Adrenal gland (tissue), 5 donors: ENCODE measurements around the gene RPP30.

Source experiments
- POLR2A ChIP-seq, 2 donors: fragments of 450-650 bp; IDR thresholded peaks; one replicate each; pipeline ENCODE4 v1.6.1; 2017; ENCODE audit warnings: antibody characterized with exemption in 2 of 2, mild to moderate bottlenecking in 2 of 2, moderate library complexity in 1 of 2
- TF ChIP-seq, protein P1 (sequence below), 6 experiments: fragments of 450-650 bp in 4 of 6; fragments of 200-600 bp in 2 of 6; sonication (generic) in 1 of 6; IDR thresholded peaks; 1 replicate in 5 of 6; 2 replicates in 1 of 6; pipeline versions ENCODE4 v1.5.1 to v1.8.0; 2016 to 2021; ENCODE audit warnings: antibody characterized with exemption in 6 of 6, mild to moderate bottlenecking in 2 of 6, moderate library complexity in 1 of 6
- donor health status: DM: no; HTN: no; CAD: no.

DNA sequence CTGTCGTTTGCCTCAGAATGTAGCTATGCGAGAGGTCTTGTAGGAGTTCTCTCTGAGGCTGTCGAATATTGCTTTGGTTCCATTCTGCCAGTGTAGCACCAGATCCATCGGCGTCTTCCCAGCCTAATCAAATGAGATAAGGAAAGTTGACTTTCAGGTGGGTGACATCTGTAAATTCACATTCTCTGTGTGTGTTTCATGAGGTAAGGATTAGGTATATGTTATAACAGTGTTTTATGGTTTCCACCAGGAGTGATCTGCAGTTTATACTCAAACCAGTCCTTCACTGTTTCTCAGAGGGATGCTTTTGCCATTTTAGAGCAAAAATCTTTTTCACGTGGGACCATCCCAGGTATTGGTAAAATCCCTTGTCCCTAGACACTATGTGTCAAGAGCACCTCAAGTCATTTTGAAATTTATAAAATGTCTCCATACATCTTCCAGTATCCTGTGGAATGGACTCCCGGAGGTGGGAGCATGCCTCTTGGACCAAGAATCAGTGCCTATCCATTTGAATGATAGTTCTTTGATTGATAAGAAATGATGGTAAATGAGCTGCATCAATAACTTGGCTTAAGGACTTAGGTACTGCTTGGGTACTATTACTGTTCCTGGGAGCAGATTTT, 41.2 kb downstream of the RPP30 start:
- TF ChIP-seq, protein P1, sequence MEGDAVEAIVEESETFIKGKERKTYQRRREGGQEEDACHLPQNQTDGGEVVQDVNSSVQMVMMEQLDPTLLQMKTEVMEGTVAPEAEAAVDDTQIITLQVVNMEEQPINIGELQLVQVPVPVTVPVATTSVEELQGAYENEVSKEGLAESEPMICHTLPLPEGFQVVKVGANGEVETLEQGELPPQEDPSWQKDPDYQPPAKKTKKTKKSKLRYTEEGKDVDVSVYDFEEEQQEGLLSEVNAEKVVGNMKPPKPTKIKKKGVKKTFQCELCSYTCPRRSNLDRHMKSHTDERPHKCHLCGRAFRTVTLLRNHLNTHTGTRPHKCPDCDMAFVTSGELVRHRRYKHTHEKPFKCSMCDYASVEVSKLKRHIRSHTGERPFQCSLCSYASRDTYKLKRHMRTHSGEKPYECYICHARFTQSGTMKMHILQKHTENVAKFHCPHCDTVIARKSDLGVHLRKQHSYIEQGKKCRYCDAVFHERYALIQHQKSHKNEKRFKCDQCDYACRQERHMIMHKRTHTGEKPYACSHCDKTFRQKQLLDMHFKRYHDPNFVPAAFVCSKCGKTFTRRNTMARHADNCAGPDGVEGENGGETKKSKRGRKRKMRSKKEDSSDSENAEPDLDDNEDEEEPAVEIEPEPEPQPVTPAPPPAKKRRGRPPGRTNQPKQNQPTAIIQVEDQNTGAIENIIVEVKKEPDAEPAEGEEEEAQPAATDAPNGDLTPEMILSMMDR (IDR thresholded peaks at IDR 0.05): no peak
- TF ChIP-seq POLR2A (IDR thresholded peaks at IDR 0.05): no peak
